HL-60 (cell line): ENCODE measurements around the gene RTEL1.

Source experiments
- DNase-seq, 2 experiments: peaks; one replicate each; pipeline ENCODE4 v3.0.0-alpha.2; 2010 to 2020; ENCODE audit warnings: low read depth in 1 of 2, low spot score in 1 of 2
- H3K27ac ChIP-seq: fragments of 250-450 bp; sonication (Bioruptor Pico); replicated peaks from 2 replicates; pipeline ENCODE4 v1.5.1; 2020; ENCODE audit warnings: mild to moderate bottlenecking, moderate library complexity
- H3K27me3 ChIP-seq: fragments of 250-450 bp; sonication (Bioruptor Pico); 2 replicates; pipeline ENCODE4 v1.5.1; 2021; ENCODE audit warnings: mild to moderate bottlenecking, moderate library complexity; ENCODE audit not compliant: insufficient read depth, poor library complexity, severe bottlenecking
- H3K4me3 ChIP-seq: replicated peaks from 2 replicates; pipeline ENCODE4 v1.5.1; 2011; ENCODE audit warnings: mild to moderate bottlenecking, control low read depth, low read length; ENCODE audit not compliant: insufficient read depth
- GABPA ChIP-seq: IDR thresholded peaks from 2 replicates; pipeline ENCODE4 v1.6.1; 2012; ENCODE audit warnings: low read depth
- POLR2AphosphoS5 ChIP-seq: IDR thresholded peaks from 2 replicates; pipeline ENCODE4 v1.6.1; 2012; ENCODE audit warnings: low read depth
- SPI1 ChIP-seq: IDR thresholded peaks from 2 replicates; pipeline ENCODE4 v1.6.1; 2012; ENCODE audit warnings: low read depth, mild to moderate bottlenecking, borderline replicate concordance
- TF ChIP-seq, protein P1 (sequence below): IDR thresholded peaks from one replicate; pipeline ENCODE4 v1.5.1; 2011; ENCODE audit warnings: low read length, control low read depth, inconsistent platforms; ENCODE audit not compliant: insufficient read depth
- TF ChIP-seq, protein P2 (sequence below): IDR thresholded peaks from 2 replicates; pipeline ENCODE4 v1.6.1; 2012; ENCODE audit warnings: low read depth; ENCODE audit not compliant: insufficient replicate concordance

RTEL1 gene

DNA sequence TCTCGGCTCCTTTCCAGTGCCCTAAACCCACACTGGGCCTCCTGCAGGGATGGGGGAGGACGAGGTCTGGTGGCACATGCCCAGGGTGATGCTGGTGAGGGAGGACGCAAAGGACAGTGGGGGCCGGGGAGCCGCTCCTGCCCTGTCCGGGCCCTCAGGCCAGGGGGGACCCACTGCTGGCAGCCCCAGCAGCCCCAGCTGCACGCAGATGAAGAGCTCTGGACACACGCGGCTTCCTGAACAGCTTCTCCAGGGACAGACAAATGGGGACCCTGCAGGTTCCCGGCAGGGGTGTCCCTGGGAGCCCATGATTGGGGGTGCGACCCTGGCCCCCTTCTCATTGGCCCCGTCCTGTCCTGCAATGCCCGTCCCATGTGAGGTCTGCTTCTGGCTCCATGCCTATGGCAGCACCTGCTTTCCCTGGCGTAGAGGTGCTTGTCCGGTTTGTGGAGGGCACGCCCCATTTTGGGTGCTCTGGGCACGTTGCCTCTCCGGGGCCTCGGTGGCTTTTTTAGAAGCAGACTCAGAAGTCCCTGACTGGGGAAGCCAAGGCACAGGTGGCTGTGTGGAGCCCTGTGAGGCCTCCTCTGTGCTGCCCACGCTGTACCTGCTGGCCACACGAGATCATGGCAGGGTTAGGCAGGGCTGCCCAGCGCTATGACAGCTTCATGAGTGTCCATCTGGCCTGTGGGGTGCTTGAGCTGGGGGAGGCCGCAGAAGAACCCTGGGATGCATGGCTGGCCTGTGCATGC, 22.9 kb downstream of the RTEL1 start:
- TF ChIP-seq SPI1 (no peak), GABPA (no peak), POLR2AphosphoS5 (no peak)
- TF ChIP-seq, protein P1, sequence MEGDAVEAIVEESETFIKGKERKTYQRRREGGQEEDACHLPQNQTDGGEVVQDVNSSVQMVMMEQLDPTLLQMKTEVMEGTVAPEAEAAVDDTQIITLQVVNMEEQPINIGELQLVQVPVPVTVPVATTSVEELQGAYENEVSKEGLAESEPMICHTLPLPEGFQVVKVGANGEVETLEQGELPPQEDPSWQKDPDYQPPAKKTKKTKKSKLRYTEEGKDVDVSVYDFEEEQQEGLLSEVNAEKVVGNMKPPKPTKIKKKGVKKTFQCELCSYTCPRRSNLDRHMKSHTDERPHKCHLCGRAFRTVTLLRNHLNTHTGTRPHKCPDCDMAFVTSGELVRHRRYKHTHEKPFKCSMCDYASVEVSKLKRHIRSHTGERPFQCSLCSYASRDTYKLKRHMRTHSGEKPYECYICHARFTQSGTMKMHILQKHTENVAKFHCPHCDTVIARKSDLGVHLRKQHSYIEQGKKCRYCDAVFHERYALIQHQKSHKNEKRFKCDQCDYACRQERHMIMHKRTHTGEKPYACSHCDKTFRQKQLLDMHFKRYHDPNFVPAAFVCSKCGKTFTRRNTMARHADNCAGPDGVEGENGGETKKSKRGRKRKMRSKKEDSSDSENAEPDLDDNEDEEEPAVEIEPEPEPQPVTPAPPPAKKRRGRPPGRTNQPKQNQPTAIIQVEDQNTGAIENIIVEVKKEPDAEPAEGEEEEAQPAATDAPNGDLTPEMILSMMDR, result no peak
- TF ChIP-seq, protein P2, sequence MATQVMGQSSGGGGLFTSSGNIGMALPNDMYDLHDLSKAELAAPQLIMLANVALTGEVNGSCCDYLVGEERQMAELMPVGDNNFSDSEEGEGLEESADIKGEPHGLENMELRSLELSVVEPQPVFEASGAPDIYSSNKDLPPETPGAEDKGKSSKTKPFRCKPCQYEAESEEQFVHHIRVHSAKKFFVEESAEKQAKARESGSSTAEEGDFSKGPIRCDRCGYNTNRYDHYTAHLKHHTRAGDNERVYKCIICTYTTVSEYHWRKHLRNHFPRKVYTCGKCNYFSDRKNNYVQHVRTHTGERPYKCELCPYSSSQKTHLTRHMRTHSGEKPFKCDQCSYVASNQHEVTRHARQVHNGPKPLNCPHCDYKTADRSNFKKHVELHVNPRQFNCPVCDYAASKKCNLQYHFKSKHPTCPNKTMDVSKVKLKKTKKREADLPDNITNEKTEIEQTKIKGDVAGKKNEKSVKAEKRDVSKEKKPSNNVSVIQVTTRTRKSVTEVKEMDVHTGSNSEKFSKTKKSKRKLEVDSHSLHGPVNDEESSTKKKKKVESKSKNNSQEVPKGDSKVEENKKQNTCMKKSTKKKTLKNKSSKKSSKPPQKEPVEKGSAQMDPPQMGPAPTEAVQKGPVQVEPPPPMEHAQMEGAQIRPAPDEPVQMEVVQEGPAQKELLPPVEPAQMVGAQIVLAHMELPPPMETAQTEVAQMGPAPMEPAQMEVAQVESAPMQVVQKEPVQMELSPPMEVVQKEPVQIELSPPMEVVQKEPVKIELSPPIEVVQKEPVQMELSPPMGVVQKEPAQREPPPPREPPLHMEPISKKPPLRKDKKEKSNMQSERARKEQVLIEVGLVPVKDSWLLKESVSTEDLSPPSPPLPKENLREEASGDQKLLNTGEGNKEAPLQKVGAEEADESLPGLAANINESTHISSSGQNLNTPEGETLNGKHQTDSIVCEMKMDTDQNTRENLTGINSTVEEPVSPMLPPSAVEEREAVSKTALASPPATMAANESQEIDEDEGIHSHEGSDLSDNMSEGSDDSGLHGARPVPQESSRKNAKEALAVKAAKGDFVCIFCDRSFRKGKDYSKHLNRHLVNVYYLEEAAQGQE, result no peak
- H3K27ac ChIP-seq, result no peak overlapping the region

DNA sequence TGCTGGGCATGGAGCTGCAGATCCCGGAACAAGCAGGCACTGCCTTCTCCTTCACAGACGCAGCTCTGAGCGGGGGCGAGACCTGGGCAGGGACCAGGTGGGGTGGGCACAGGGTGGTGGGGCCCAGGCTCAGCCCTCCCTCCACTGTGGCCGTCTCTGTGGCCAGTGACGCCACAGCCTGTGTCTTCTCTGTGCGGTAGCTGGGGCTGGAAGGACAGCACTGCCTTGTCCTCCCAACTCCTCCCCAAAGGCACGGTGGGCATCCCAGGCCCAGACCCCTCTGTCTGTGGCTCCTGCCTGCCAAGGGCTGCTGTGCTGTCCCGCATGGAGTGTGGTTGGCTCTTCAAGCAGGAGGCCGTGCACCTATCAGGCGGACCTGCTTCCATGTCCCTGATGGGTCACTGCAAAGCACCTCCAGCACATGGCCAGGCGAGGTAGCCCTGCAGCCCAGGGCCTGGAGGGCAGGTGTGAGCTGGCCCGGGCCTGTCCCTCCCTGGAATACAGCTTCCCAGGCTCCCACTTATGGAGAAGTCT, 23.6 kb downstream of the RTEL1 start:
- no peak for DNase-seq
- TF ChIP-seq POLR2AphosphoS5 (no peak), GABPA (no peak), SPI1 (no peak)
- TF ChIP-seq, protein P1, result no peak
- TF ChIP-seq, protein P2, result no peak
- H3K27ac ChIP-seq, result no peak overlapping the region
- no peaks in the 10 kb centered on the region for H3K27me3 ChIP-seq
- H3K4me3 ChIP-seq, result no peak overlapping the region

More for the DNA sequence above, 22.9 kb downstream of the RTEL1 start:
- no peak for DNase-seq
- Histone ChIP-seq H3K27me3 (no peaks in the 10 kb centered on the region), H3K4me3 (no peak overlapping the region)

DNA sequence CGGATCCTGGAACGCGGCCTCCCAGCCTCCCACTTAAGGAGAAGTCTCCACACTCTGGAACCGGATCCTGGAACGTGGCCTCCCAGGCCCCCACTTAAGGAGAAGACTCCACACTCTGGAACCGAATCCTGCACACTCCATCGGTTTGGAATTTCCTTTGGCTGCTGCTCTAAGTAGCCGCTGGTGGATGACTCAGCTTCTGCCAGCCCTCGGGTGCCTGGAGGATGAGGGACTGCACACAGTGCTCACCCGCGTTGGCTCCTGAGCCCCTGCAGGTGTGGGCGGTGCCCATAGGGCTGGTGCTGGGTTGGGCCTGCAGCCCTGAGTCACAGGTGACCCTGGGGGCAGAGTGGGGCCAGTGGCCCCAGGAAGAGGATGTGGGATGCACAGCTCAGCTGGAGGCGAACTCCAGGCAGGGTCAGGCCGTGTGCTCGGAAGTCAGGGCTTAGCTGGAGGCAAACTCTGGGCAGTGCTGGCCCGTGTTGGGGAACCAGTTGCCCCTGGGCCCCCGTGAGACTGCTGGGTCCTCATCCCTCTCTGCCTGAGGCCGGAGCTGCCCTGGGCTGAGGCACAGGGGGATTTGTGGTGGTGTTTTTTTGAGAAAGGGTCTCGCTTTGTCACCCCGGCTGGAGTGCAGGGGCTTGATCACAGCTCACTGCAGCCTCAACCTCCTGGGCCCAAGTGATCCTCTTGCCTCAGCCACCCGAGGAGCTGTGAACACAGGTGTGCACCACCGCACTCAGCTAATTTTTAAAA, 24.4 kb downstream of the RTEL1 start:
- DNase-seq, result no peak
- TF ChIP-seq SPI1 (no peak), GABPA (no peak), POLR2AphosphoS5 (no peak)
- TF ChIP-seq, protein P1, result no peak
- TF ChIP-seq, protein P2, result no peak

More for the DNA sequence above, 24.4 kb downstream of the RTEL1 start:
- Histone ChIP-seq H3K27me3 (no peaks in the 10 kb centered on the region), H3K27ac (no peak overlapping the region), H3K4me3 (no peak overlapping the region)
